H9 (cell line): ENCODE measurements around the gene EPN1. TPM values are rescaled to one million over a fixed set of nuclear protein-coding genes. Genes with fewer than 3 reads are reported as not detected.

Experiments used
- DNase-seq: peaks from one replicate; pipeline ENCODE4 v3.0.0-alpha.2; 2017
- H2AFZ ChIP-seq: one replicate; pipeline ENCODE4 v1.6.1; 2013; ENCODE audit warnings: mild to moderate bottlenecking, low read length, control low read depth, moderate library complexity
- H2AK5ac ChIP-seq: 2 replicates; pipeline ENCODE4 v1.6.1; 2013; ENCODE audit warnings: low read length, control low read depth, mixed read lengths; ENCODE audit not compliant: insufficient read length
- H2BK120ac ChIP-seq: one replicate; pipeline ENCODE4 v1.6.1; 2013; ENCODE audit warnings: low read depth, mild to moderate bottlenecking, low read length, control low read depth, inconsistent platforms; ENCODE audit not compliant: poor library complexity, severe bottlenecking
- H2BK12ac ChIP-seq: 2 replicates; pipeline ENCODE4 v1.6.1; 2013; ENCODE audit warnings: low read length, control low read depth, mixed read lengths, low read depth; ENCODE audit not compliant: insufficient read length
- H2BK15ac ChIP-seq: 2 replicates; pipeline ENCODE4 v1.6.1; 2013; ENCODE audit warnings: low read depth, low read length, control low read depth
- H2BK20ac ChIP-seq: one replicate; pipeline ENCODE4 v1.6.1; 2013; ENCODE audit warnings: low read depth, mild to moderate bottlenecking, low read length, control low read depth, inconsistent platforms; ENCODE audit not compliant: poor library complexity, severe bottlenecking
- H2BK5ac ChIP-seq: 2 replicates; pipeline ENCODE4 v1.6.1; 2013; ENCODE audit warnings: low read length, control low read depth, mixed read lengths; ENCODE audit not compliant: insufficient read length
- H3K14ac ChIP-seq: 2 replicates; pipeline ENCODE4 v1.6.1; 2013; ENCODE audit warnings: low read length, control low read depth; ENCODE audit not compliant: insufficient read depth
- H3K18ac ChIP-seq: 2 replicates; pipeline ENCODE4 v1.6.1; 2013; ENCODE audit warnings: low read depth, mild to moderate bottlenecking, mixed read lengths, low read length, control low read depth; ENCODE audit not compliant: insufficient read length
- H3K23ac ChIP-seq: 2 replicates; pipeline ENCODE4 v1.6.1; 2013; ENCODE audit warnings: low read length, control low read depth, mixed read lengths, low read depth; ENCODE audit not compliant: insufficient read length
- H3K23me2 ChIP-seq: 2 replicates; pipeline ENCODE4 v1.6.1; 2013; ENCODE audit warnings: low read depth, mild to moderate bottlenecking, mixed read lengths, low read length, control low read depth; ENCODE audit not compliant: insufficient read length, poor library complexity, severe bottlenecking
- H3K27ac ChIP-seq: 2 replicates; pipeline ENCODE4 v1.5.1; 2013; ENCODE audit warnings: low read length, control low read depth, mixed read lengths, low read depth; ENCODE audit not compliant: insufficient read length
- H3K27me3 ChIP-seq: 2 replicates; pipeline ENCODE4 v1.6.1; 2013; ENCODE audit warnings: low read length, control low read depth, inconsistent platforms; ENCODE audit not compliant: insufficient read depth
- H3K4ac ChIP-seq: 2 replicates; pipeline ENCODE4 v1.6.1; 2013; ENCODE audit warnings: low read depth, mild to moderate bottlenecking, control low read depth, inconsistent platforms, low read length, moderate library complexity
- H3K4me1 ChIP-seq: 2 replicates; pipeline ENCODE4 v1.6.1; 2013; ENCODE audit warnings: low read length, control low read depth, inconsistent platforms; ENCODE audit not compliant: insufficient read depth
- H3K4me2 ChIP-seq: 2 replicates; pipeline ENCODE4 v1.6.1; 2013; ENCODE audit warnings: low read length, control low read depth, mixed read lengths; ENCODE audit not compliant: insufficient read length, insufficient read depth
- H3K56ac ChIP-seq: 2 replicates; pipeline ENCODE4 v1.6.1; 2013; ENCODE audit warnings: low read depth, mild to moderate bottlenecking, mixed read lengths, low read length, control low read depth; ENCODE audit not compliant: insufficient read length
- H3K79me1 ChIP-seq: 2 replicates; pipeline ENCODE4 v1.6.1; 2013; ENCODE audit warnings: low read depth, mild to moderate bottlenecking, moderate library complexity, low read length, control low read depth, inconsistent platforms; ENCODE audit not compliant: insufficient read depth, poor library complexity, severe bottlenecking
- H3K79me2 ChIP-seq: 2 replicates; pipeline ENCODE4 v1.6.1; 2013; ENCODE audit warnings: low read length, control low read depth, inconsistent platforms; ENCODE audit not compliant: insufficient read depth
- H3K9ac ChIP-seq: 2 replicates; pipeline ENCODE4 v1.6.1; 2013; ENCODE audit warnings: low read length, control low read depth, mixed read lengths; ENCODE audit not compliant: insufficient read length; ENCODE audit errors: extremely low read depth
- H3K9me3 ChIP-seq: one replicate; pipeline ENCODE4 v1.6.1; 2013; ENCODE audit warnings: low read depth, low read length, inconsistent platforms; ENCODE audit not compliant: control insufficient read depth
- H3T11ph ChIP-seq: one replicate; pipeline ENCODE4 v1.6.1; 2013; ENCODE audit warnings: mild to moderate bottlenecking, low read length, control low read depth, inconsistent platforms
- H4K20me1 ChIP-seq: one replicate; pipeline ENCODE4 v1.6.1; 2013; ENCODE audit not compliant: control insufficient read depth, insufficient read length, insufficient read depth
- H4K5ac ChIP-seq: 2 replicates; pipeline ENCODE4 v1.6.1; 2013; ENCODE audit warnings: low read depth, mild to moderate bottlenecking, mixed read lengths, low read length, control low read depth; ENCODE audit not compliant: insufficient read length
- H4K8ac ChIP-seq: replicated peaks from 2 replicates; pipeline ENCODE4 v1.6.1; 2013; ENCODE audit warnings: low read length, control low read depth, mixed read lengths, low read depth; ENCODE audit not compliant: insufficient read length
- H4K91ac ChIP-seq: 2 replicates; pipeline ENCODE4 v1.6.1; 2013; ENCODE audit warnings: low read depth, mild to moderate bottlenecking, moderate library complexity, mixed read lengths, low read length, control low read depth; ENCODE audit not compliant: insufficient read length
- H3K27ac Mint-ChIP-seq, 3 experiments: 2 replicates in 2 of 3; 3 replicates in 1 of 3; pipeline ENCODE4 v1.8.0; 2020 to 2021; ENCODE audit warnings: mixed read lengths in 3 of 3, mild to moderate bottlenecking in 1 of 3, moderate library complexity in 1 of 3
- H3K27me3 Mint-ChIP-seq: 2 replicates; pipeline ENCODE4 v1.8.0; 2021; ENCODE audit warnings: low read depth, mild to moderate bottlenecking, moderate library complexity, mixed read lengths
- H3K36me3 Mint-ChIP-seq, 3 experiments: 2 replicates in 2 of 3; 3 replicates in 1 of 3; pipeline ENCODE4 v1.8.0; 2020 to 2021; ENCODE audit warnings: low read depth in 3 of 3, mixed read lengths in 3 of 3; ENCODE audit not compliant: insufficient read depth in 1 of 3
- H3K4me1 Mint-ChIP-seq, 2 experiments: 2 replicates each; pipeline ENCODE4 v1.8.0; 2020; ENCODE audit warnings: mixed read lengths in 2 of 2
- H3K4me3 Mint-ChIP-seq, 2 experiments: 2 replicates in 1 of 2; 3 replicates in 1 of 2; pipeline ENCODE4 v1.8.0; 2020 to 2021; ENCODE audit warnings: mild to moderate bottlenecking in 2 of 2, mixed read lengths in 2 of 2, moderate library complexity in 1 of 2
- H3K9me3 Mint-ChIP-seq, 2 experiments: 2 replicates in 1 of 2; 3 replicates in 1 of 2; pipeline ENCODE4 v1.8.0; 2020; ENCODE audit warnings: mild to moderate bottlenecking in 2 of 2, mixed read lengths in 2 of 2, moderate library complexity in 1 of 2
- CTCF ChIP-seq: fragments of 200-600 bp; sonication (generic); conservative IDR thresholded peaks from 3 replicates; pipeline ENCODE4 v1.8.0; 2021; ENCODE audit warnings: antibody characterized with exemption, mild to moderate bottlenecking
- WGBS: extraction: QIAGEN DNeasy Blood & Tissue Kit; methylation state at CpG from one replicate; pipeline ENCODE4 v1.1.7; 2013; ENCODE audit warnings: missing lambda C conversion rate, low lambda C conversion rate, mixed read lengths; ENCODE audit not compliant: insufficient read length; ENCODE audit errors: extremely low coverage; 5-methylcytosine and 5-hydroxymethylcytosine counted together
- total RNA-seq: library from RNA; stranded (reverse); gene quantifications from 2 replicates; pipeline ENCODE4 v1.2.1, GENCODE V29; 2021

The EPN1 gene
- total RNA-seq, 1 experiment from 2014 or later, result 159 TPM

- Mint-ChIP-seq H3K36me3 (peaks cover 28 to 68% (median 66%) of the 10 kb centered on the region in 3 experiments), H3K9me3 (no peaks in the 10 kb centered on the region)
These were observed 19.2 kb downstream of the EPN1 start for GRCh38 chr19:55694241-55694655.

More at GRCh38 chr19:55694241-55694655, 19.2 kb downstream of the EPN1 start:
- no peak overlapping the region for H2BK12ac ChIP-seq
- H3K27ac Mint-ChIP-seq, result no peak overlapping the region
- H3K4me2 ChIP-seq, result no peak overlapping the region
- no peak overlapping the region for H4K5ac ChIP-seq
- no peaks in the 10 kb centered on the region for H3K79me1 ChIP-seq
- no peaks in the 10 kb centered on the region for H3K27me3 ChIP-seq
- H3K9ac ChIP-seq, result no peak overlapping the region
- no peak overlapping the region for H2BK15ac ChIP-seq
- no peak for DNase-seq
- H3T11ph ChIP-seq, result no peak overlapping the region
- H3K4ac ChIP-seq, result no peak overlapping the region
- no CpG with 5 or more reads among the region's 15 CpGs for WGBS
- H2BK5ac ChIP-seq, result no peak overlapping the region
- H3K23me2 ChIP-seq, result no peaks in the 10 kb centered on the region
- no peak for TF ChIP-seq CTCF
- H2BK20ac ChIP-seq, result no peak overlapping the region
- H3K56ac ChIP-seq, result no peak overlapping the region
- H4K8ac ChIP-seq, result no peak overlapping the region
- H3K79me2 ChIP-seq, result no peaks in the 10 kb centered on the region
- no peaks in the 10 kb centered on the region for H3K27me3 Mint-ChIP-seq
- H3K4me3 Mint-ChIP-seq, result no peak overlapping the region
- no peak overlapping the region for H2BK120ac ChIP-seq
- H2AFZ ChIP-seq, result no peak overlapping the region
- H3K4me1 ChIP-seq, result no peaks in the 10 kb centered on the region
- H3K4me1 Mint-ChIP-seq, result no peaks in the 10 kb centered on the region
- H3K23ac ChIP-seq, result no peak overlapping the region
- no peak overlapping the region for H3K14ac ChIP-seq
- H3K18ac ChIP-seq, result no peak overlapping the region
- H3K9me3 ChIP-seq, result no peaks in the 10 kb centered on the region
- H2AK5ac ChIP-seq, result no peak overlapping the region
- H4K20me1 ChIP-seq, result no peaks in the 10 kb centered on the region
- H3K27ac ChIP-seq, result no peak overlapping the region
- H4K91ac ChIP-seq, result no peak overlapping the region
